Neural cell (in vitro differentiated cells): ENCODE measurements around the gene SIRT1. TPM values are rescaled to one million over a fixed set of nuclear protein-coding genes. Genes with fewer than 3 reads are reported as not detected.
A peak's percentile ranks its signal among the peaks of the same experiment; 100 is the strongest.

Source experiments
- H2AFZ ChIP-seq: fragments of 200-600, 300-800 bp; sonication (generic), shearing (Covaris generic); 2 replicates; pipeline ENCODE4 v1.6.0; 2014; ENCODE audit warnings: low read depth, mild to moderate bottlenecking, antibody characterized with exemption, low read length, moderate library complexity
- H3F3A ChIP-seq: fragments of 200-600 bp; shearing (Covaris generic); 2 replicates; pipeline ENCODE4 v1.6.1; 2016; ENCODE audit warnings: mild to moderate bottlenecking, moderate library complexity, mixed read lengths, antibody characterized with exemption, low read length; ENCODE audit not compliant: insufficient read depth, poor library complexity, severe bottlenecking
- H3K27ac ChIP-seq: fragments of 200-600, 300-800 bp; sonication (generic), shearing (Covaris generic); 2 replicates; pipeline ENCODE4 v1.5.1; 2014; ENCODE audit warnings: mild to moderate bottlenecking, low read length, moderate library complexity
- H3K27me3 ChIP-seq: fragments of 300-800, 200-600 bp; sonication (generic), shearing (Covaris generic); 2 replicates; pipeline ENCODE4 v1.6.0; 2014; ENCODE audit warnings: mild to moderate bottlenecking, low read depth, low read length, moderate library complexity; ENCODE audit not compliant: insufficient read depth
- H3K36me3 ChIP-seq: fragments of 300-800, 200-600 bp; sonication (generic), shearing (Covaris generic); 2 replicates; pipeline ENCODE4 v1.5.1; 2014; ENCODE audit warnings: mild to moderate bottlenecking, antibody characterized with exemption, low read length, moderate library complexity; ENCODE audit not compliant: insufficient read depth
- H3K4me2 ChIP-seq: fragments of 300-800, 200-600 bp; sonication (generic), shearing (Covaris generic); 2 replicates; pipeline ENCODE4 v1.6.0; 2014; ENCODE audit warnings: mild to moderate bottlenecking, low read length
- H3K4me3 ChIP-seq: fragments of 300-800, 200-600 bp; sonication (generic), shearing (Covaris generic); 2 replicates; pipeline ENCODE4 v1.5.1; 2014; ENCODE audit warnings: mild to moderate bottlenecking, low read length, moderate library complexity
- H3K79me2 ChIP-seq: fragments of 200-600 bp; shearing (Covaris generic); replicated peaks from 2 replicates; pipeline ENCODE4 v1.6.0; 2014; ENCODE audit warnings: mild to moderate bottlenecking, low read length, moderate library complexity; ENCODE audit not compliant: insufficient read depth
- H3K9ac ChIP-seq: fragments of 300-800, 200-600 bp; sonication (generic), shearing (Covaris generic); 2 replicates; pipeline ENCODE4 v1.6.1; 2016; ENCODE audit warnings: mild to moderate bottlenecking, low read length, mixed read lengths
- H3K9me2 ChIP-seq: fragments of 200-600 bp; shearing (Covaris generic); 2 replicates; pipeline ENCODE4 v1.6.1; 2016; ENCODE audit warnings: mild to moderate bottlenecking, low read length, mixed read lengths; ENCODE audit not compliant: insufficient read depth
- H3K9me3 ChIP-seq: fragments of 200-600, 300-800 bp; sonication (generic), shearing (Covaris generic); 2 replicates; pipeline ENCODE4 v1.6.1; 2016; ENCODE audit warnings: mild to moderate bottlenecking, mixed run types, low read length, moderate library complexity, mixed read lengths
- H4K20me1 ChIP-seq: fragments of 200-600 bp; shearing (Covaris generic); 2 replicates; pipeline ENCODE4 v1.6.1; 2016; ENCODE audit warnings: mild to moderate bottlenecking, mixed run types; ENCODE audit not compliant: insufficient read depth
- EP300 ChIP-seq: fragments of 450-650 bp; conservative IDR thresholded peaks from 2 replicates; pipeline ENCODE4 v1.6.1; 2014; ENCODE audit warnings: antibody characterized with exemption, mild to moderate bottlenecking, moderate library complexity; ENCODE audit not compliant: poor library complexity, severe bottlenecking
- EZH2 ChIP-seq: fragments of 200-600, 300-800 bp; shearing (Covaris generic), sonication (generic); IDR thresholded peaks from 2 replicates; pipeline ENCODE4 v1.6.1; 2014; ENCODE audit warnings: antibody characterized with exemption, low read length, borderline replicate concordance, mild to moderate bottlenecking; ENCODE audit not compliant: insufficient read depth, poor library complexity, severe bottlenecking
- MXI1 ChIP-seq: fragments of 450-650 bp; conservative IDR thresholded peaks from 2 replicates; pipeline ENCODE4 v1.6.1; 2014; ENCODE audit warnings: antibody characterized with exemption, mild to moderate bottlenecking; ENCODE audit not compliant: poor library complexity, severe bottlenecking
- POLR2AphosphoS5 ChIP-seq: IDR thresholded peaks from 2 replicates; pipeline ENCODE4 v1.6.1; 2012
- RAD21 ChIP-seq: fragments of 450-650 bp; conservative IDR thresholded peaks from 2 replicates; pipeline ENCODE4 v1.6.1; 2014; ENCODE audit warnings: antibody characterized with exemption, mild to moderate bottlenecking, moderate library complexity
- REST ChIP-seq: IDR thresholded peaks from 2 replicates; pipeline ENCODE4 v1.6.1; 2012; ENCODE audit warnings: borderline replicate concordance
- SMC3 ChIP-seq: fragments of 450-650 bp; conservative IDR thresholded peaks from 2 replicates; pipeline ENCODE4 v1.6.1; 2014; ENCODE audit warnings: antibody characterized with exemption, mild to moderate bottlenecking, moderate library complexity; ENCODE audit not compliant: poor library complexity
- TAF1 ChIP-seq: IDR thresholded peaks from 2 replicates; pipeline ENCODE4 v1.6.1; 2012; ENCODE audit warnings: low read depth
- polyA plus RNA-seq: library from polyadenylated mRNA; depleted of rRNA; stranded (reverse); fragments of >200 nt; gene quantifications from 2 replicates; pipeline ENCODE4 v1.2.3, GENCODE V29; 2014
- TF ChIP-seq, protein P1 (sequence below): fragments of 450-650 bp; IDR thresholded peaks from 2 replicates; pipeline ENCODE4 v1.5.1; 2014; ENCODE audit warnings: antibody characterized with exemption, mild to moderate bottlenecking, moderate library complexity; ENCODE audit not compliant: poor library complexity, severe bottlenecking

SIRT1 gene
- polyA plus RNA-seq, 1 donor from 2014 or later = 38.6 TPM

GRCh38 chr10:67878133-67878532 is 6.3 kb upstream of the SIRT1 start:
- H3K27ac ChIP-seq = no peak overlapping the region

DNA sequence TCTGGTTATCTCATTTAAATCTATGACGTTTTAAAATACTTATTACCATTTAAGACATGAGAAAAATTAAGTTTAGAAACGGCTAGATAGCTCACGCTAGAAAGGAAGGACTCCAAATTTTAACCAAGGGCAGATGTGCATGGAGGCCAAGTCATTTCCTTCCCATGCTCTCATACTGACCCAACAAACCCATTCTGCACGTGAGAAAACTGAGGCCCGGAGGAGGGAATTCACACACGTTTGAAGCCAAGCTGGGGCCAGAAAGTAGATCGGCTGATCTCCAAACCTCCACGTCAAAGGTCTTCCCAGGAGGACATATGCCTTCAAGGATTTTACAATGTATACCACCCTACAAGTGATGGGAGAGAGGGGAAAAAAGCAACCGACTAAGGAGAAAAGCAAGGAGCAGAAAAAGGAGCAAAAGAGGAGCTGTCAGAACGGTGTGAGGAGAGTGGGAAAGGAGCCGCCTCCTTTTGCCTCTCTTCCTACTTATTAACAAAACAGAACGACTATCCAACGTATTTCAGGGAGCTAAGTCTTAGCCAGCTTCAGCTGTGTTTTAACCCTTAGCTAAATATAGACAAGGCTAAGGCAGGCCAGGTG is 645 bp upstream of the SIRT1 start:
- Histone ChIP-seq H3F3A (no peaks in the 10 kb centered on the region), H3K79me2 (peaks cover 27% of the 10 kb centered on the region), H3K27ac (peak overlapping the region; percentile 77), H2AFZ (peak overlapping the region; percentile 61), H3K36me3 (no peaks in the 10 kb centered on the region), H3K4me3 (peak overlapping the region; percentile 82), H3K9me3 (no peaks in the 10 kb centered on the region), H4K20me1 (no peaks in the 10 kb centered on the region), H3K4me2 (peak overlapping the region; percentile 40), H3K9me2 (no peaks in the 10 kb centered on the region), H3K9ac (peak overlapping the region; percentile 84), H3K27me3 (no peaks in the 10 kb centered on the region)
- TF ChIP-seq RAD21 = no peak
- no peak for TF ChIP-seq EZH2
- no peak for TF ChIP-seq EP300
- TF ChIP-seq TAF1 = no peak
- no peak for TF ChIP-seq REST
- TF ChIP-seq, protein P1, sequence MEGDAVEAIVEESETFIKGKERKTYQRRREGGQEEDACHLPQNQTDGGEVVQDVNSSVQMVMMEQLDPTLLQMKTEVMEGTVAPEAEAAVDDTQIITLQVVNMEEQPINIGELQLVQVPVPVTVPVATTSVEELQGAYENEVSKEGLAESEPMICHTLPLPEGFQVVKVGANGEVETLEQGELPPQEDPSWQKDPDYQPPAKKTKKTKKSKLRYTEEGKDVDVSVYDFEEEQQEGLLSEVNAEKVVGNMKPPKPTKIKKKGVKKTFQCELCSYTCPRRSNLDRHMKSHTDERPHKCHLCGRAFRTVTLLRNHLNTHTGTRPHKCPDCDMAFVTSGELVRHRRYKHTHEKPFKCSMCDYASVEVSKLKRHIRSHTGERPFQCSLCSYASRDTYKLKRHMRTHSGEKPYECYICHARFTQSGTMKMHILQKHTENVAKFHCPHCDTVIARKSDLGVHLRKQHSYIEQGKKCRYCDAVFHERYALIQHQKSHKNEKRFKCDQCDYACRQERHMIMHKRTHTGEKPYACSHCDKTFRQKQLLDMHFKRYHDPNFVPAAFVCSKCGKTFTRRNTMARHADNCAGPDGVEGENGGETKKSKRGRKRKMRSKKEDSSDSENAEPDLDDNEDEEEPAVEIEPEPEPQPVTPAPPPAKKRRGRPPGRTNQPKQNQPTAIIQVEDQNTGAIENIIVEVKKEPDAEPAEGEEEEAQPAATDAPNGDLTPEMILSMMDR = no peak
- TF ChIP-seq POLR2AphosphoS5 = no peak

More at GRCh38 chr10:67878133-67878532, 6.3 kb upstream of the SIRT1 start:
- Histone ChIP-seq H3K9me3 (no peaks in the 10 kb centered on the region), H3K4me3 (no peak overlapping the region), H3K36me3 (no peaks in the 10 kb centered on the region), H2AFZ (no peak overlapping the region), H3F3A (no peaks in the 10 kb centered on the region), H3K9ac (no peak overlapping the region), H3K79me2 (no peaks in the 10 kb centered on the region), H3K9me2 (no peaks in the 10 kb centered on the region), H4K20me1 (no peaks in the 10 kb centered on the region), H3K27me3 (no peaks in the 10 kb centered on the region), H3K4me2 (no peak overlapping the region)
- TF ChIP-seq TAF1 (no peak), EZH2 (no peak), EP300 (no peak), REST (no peak), POLR2AphosphoS5 (no peak), RAD21 (no peak), SMC3 (no peak), MXI1 (no peak)
- TF ChIP-seq, protein P1 = no peak
